Suprapubic skin (tissue), 4 donors: Measurements from ENCODE around the gene RAB17. TPM values are rescaled to one million over a fixed set of nuclear protein-coding genes. Genes with fewer than 3 reads are reported as not detected.

Experiments
- DNase-seq, 2 donors: peaks; one replicate each; pipeline ENCODE4 v3.0.0-alpha.2; 2019; ENCODE audit warnings: low spot score in 2 of 2
- H3K27ac ChIP-seq: fragments of 200-600 bp; sonication (generic); one replicate; pipeline ENCODE4 v1.5.1; 2019
- H3K27me3 ChIP-seq: fragments of 200-600 bp; sonication (generic); one replicate; pipeline ENCODE4 v1.5.1; 2019
- H3K36me3 ChIP-seq: fragments of 200-600 bp; sonication (generic); one replicate; pipeline ENCODE4 v1.5.1; 2019
- H3K4me1 ChIP-seq: fragments of 200-600 bp; sonication (generic); one replicate; pipeline ENCODE4 v1.5.1; 2019
- H3K4me3 ChIP-seq: fragments of 200-600 bp; sonication (generic); one replicate; pipeline ENCODE4 v1.5.1; 2019; ENCODE audit warnings: mild to moderate bottlenecking
- H3K9me3 ChIP-seq: fragments of 200-600 bp; sonication (generic); one replicate; pipeline ENCODE4 v1.5.1; 2019
- EP300 ChIP-seq: sonication (generic); formaldehyde crosslinking; IDR thresholded peaks from one replicate; pipeline ENCODE4 v1.6.1; 2017; ENCODE audit warnings: antibody characterized with exemption
- POLR2A ChIP-seq, 2 donors: fragments of 450-650 bp; IDR thresholded peaks; one replicate each; pipeline ENCODE4 v1.6.1; 2017; ENCODE audit warnings: antibody characterized with exemption in 2 of 2, mild to moderate bottlenecking in 2 of 2, moderate library complexity in 2 of 2
- POLR2AphosphoS5 ChIP-seq, 3 donors: sonication (generic); formaldehyde crosslinking; IDR thresholded peaks; one replicate each; pipeline ENCODE4 v1.6.1; 2017; ENCODE audit warnings: antibody characterized with exemption in 3 of 3
- WGBS: methylation state at CpG from one replicate; pipeline ENCODE4 v1.1.5; 2018; 5-methylcytosine and 5-hydroxymethylcytosine counted together
- total RNA-seq, 4 donors: library from RNA; depleted of rRNA; stranded (reverse); fragments of >200 nt; gene quantifications; one replicate each; pipeline ENCODE4 v1.1.0, GENCODE V29; 2016
- TF ChIP-seq, protein P1 (sequence below), 2 donors: fragments of 200-600 bp in 1 of 2; fragments of 450-650 bp in 1 of 2; sonication (generic) in 1 of 2; IDR thresholded peaks; one replicate each; pipeline ENCODE4 v1.5.1; 2016 to 2019; ENCODE audit warnings: antibody characterized with exemption in 2 of 2, mild to moderate bottlenecking in 1 of 2, moderate library complexity in 1 of 2

Gene RAB17
- total RNA-seq, 4 donors from 2014 or later = 3.3 to 8.5 (median 6.0) TPM

DNA sequence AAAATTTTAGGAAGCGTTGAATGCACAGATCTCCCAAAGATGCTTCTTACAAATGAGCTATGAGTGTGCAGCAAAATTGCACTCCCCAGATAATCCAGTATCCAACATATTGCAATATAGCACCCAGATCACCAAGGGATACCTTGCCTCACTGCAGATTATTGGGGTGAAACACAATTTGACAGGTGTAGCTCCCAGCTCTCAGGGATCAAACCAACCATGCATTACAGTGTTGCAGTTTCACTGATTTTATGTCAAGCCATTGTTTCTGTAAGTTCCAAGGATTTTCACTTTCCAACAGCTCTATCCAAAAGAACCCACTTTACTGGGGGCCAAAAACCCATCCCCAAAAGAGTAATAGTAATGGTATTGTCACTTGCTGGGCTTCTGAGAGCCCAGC is 35.0 kb downstream of the RAB17 start:
- Histone ChIP-seq H3K9me3 (peaks cover 7% of the 10 kb centered on the region), H3K36me3 (peaks cover 12% of the 10 kb centered on the region), H3K27me3 (no peaks in the 10 kb centered on the region), H3K4me1 (peaks cover 17% of the 10 kb centered on the region), H3K4me3 (no peak overlapping the region), H3K27ac (no peak overlapping the region)
- DNase-seq = no peak
- 97% methylated on average over 1 of the region's 1 CpG for WGBS
- no peak for TF ChIP-seq POLR2A (IDR thresholded peaks at IDR 0.05)
- no peak for TF ChIP-seq POLR2AphosphoS5 (IDR thresholded peaks at IDR 0.05)
- TF ChIP-seq, protein P1, sequence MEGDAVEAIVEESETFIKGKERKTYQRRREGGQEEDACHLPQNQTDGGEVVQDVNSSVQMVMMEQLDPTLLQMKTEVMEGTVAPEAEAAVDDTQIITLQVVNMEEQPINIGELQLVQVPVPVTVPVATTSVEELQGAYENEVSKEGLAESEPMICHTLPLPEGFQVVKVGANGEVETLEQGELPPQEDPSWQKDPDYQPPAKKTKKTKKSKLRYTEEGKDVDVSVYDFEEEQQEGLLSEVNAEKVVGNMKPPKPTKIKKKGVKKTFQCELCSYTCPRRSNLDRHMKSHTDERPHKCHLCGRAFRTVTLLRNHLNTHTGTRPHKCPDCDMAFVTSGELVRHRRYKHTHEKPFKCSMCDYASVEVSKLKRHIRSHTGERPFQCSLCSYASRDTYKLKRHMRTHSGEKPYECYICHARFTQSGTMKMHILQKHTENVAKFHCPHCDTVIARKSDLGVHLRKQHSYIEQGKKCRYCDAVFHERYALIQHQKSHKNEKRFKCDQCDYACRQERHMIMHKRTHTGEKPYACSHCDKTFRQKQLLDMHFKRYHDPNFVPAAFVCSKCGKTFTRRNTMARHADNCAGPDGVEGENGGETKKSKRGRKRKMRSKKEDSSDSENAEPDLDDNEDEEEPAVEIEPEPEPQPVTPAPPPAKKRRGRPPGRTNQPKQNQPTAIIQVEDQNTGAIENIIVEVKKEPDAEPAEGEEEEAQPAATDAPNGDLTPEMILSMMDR (IDR thresholded peaks at IDR 0.05) = no peak
- no peak for TF ChIP-seq EP300

DNA sequence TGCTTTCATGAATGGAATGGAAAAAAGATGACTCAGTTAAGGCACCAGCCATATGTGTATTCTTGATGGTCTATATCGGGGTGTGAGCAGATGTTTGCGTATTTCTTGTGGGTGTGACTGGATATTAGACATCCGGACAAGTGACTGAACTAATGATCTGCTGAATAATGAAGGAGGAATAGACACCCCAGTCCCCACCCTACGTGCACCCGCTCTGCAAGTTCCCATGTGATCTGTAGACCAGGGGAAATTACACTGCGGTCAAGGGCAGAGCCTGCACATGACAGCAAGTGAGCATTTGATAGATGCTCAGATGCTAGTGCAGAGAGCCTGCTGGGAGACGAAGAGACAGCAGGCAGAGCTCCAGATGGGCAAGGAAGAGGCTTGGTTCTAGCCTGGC is 36.6 kb downstream of the RAB17 start:
- H3K36me3 ChIP-seq = peaks cover 12% of the 10 kb centered on the region
- H3K27me3 ChIP-seq = no peaks in the 10 kb centered on the region
- peaks cover 7% of the 10 kb centered on the region for H3K9me3 ChIP-seq
- no peak for TF ChIP-seq EP300
- no peak for TF ChIP-seq POLR2AphosphoS5 (IDR thresholded peaks at IDR 0.05)
- TF ChIP-seq POLR2A (IDR thresholded peaks at IDR 0.05) = no peak
- TF ChIP-seq, protein P1 (IDR thresholded peaks at IDR 0.05) = no peak
- DNase-seq = no peak
- peaks cover 7% of the 10 kb centered on the region for H3K4me1 ChIP-seq
- WGBS = 75% methylated on average over 7 of the region's 7 CpGs
- H3K27ac ChIP-seq = no peak overlapping the region
- H3K4me3 ChIP-seq = no peak overlapping the region

DNA sequence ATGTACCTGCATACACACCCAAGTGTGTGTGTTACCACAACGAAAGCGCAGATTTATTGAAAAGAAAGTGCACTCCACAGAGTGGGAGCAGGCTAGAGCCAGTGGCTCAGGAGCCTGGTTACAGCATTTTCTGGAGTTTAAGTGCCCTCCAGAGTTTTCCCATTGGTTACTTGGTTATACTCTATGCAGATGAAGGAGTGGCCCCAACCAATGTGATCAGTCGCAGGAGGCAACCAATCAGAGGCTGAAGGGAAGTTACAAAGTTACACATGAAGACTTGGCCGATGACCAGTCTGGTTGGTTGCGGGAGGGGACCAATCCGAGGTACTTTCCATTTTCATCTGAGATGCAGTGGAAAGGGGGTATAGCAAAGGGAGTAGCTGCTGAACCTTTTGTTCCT is 37.6 kb downstream of the RAB17 start:
- Histone ChIP-seq H3K36me3 (peaks cover 12% of the 10 kb centered on the region), H3K4me3 (no peak overlapping the region), H3K9me3 (peaks cover 7% of the 10 kb centered on the region), H3K27ac (no peak overlapping the region), H3K4me1 (peaks cover 2% of the 10 kb centered on the region), H3K27me3 (no peaks in the 10 kb centered on the region)
- no peak for DNase-seq
- 93% methylated on average over 4 of the region's 6 CpGs for WGBS
- no peak for TF ChIP-seq POLR2A (IDR thresholded peaks at IDR 0.05)
- TF ChIP-seq, protein P1 (IDR thresholded peaks at IDR 0.05) = no peak
- TF ChIP-seq POLR2AphosphoS5 (IDR thresholded peaks at IDR 0.05) = no peak
- TF ChIP-seq EP300 = no peak

DNA sequence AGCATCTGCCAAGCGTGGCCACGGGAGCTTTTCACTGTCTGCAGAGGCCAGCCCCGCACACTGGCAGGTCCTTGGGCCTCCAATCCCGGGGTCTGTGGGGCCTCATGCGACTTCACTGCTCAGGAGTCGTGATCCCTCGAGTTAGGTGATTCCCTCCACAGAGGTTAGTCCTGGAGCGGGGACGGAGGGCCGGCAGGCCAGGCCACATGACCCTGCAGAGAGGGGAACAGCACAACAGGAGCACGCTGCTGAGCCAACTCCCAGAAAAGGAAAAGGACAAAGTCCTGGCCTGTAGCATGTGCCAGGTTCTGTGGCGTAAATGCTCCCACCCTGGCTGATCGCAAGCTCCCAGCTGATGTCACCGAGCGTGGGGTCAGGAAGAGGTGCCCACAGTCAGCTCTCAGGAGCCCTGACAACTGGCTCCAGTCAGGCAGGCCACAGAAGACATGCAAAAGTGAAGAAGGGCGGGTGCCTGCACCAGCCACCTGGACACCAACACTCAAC is 39.4 kb downstream of the RAB17 start:
- H3K4me3 ChIP-seq = no peak overlapping the region
- no peak overlapping the region for H3K27ac ChIP-seq
- peaks cover 5% of the 10 kb centered on the region for H3K4me1 ChIP-seq
- H3K9me3 ChIP-seq = peaks cover 7% of the 10 kb centered on the region
- DNase-seq = no peak
- TF ChIP-seq POLR2AphosphoS5 (IDR thresholded peaks at IDR 0.05) (no peak), EP300 (no peak), POLR2A (IDR thresholded peaks at IDR 0.05) (no peak)
- TF ChIP-seq, protein P1 (IDR thresholded peaks at IDR 0.05) = no peak
- peaks cover 12% of the 10 kb centered on the region for H3K36me3 ChIP-seq
- no peaks in the 10 kb centered on the region for H3K27me3 ChIP-seq
- 100% methylated on average over 2 of the region's 16 CpGs for WGBS

DNA sequence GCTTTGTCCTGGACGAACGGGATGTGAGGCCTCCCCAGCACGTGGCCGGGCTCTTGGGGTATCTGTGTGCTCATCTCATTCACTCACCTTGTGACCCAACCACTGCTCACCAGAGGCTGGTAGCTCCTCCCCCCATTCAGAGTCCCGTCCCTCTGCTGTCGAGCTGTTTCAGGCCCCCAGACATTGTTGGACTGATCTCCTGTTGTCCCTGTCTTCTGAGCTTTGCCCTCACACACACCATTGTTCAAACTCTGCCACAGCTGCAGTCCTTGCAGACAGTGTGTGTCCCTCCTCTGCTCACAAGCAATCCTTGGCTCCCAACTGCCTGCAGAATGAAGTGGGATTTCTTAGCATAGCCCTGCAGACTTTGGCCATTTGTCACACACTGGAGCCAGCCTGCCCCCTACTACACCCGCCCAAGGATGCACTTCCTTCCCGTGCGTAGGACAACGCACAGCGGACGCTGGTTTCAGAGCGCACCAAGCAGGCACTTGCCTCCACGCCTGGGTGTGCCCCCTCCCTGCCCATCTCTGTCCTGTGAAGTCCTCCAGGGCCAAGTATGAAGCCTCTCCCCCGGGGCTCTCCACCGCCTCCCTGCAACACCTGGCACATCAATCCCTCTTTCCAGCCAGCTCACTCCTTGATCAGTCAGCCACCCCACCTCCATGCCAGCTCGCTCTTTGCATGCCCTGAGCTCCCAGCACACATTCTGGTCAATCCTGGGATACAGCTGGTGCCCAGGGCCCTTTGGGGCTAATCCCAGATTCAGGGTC is 40.7 kb downstream of the RAB17 start:
- Histone ChIP-seq H3K36me3 (peaks cover 12% of the 10 kb centered on the region), H3K4me1 (peaks cover 5% of the 10 kb centered on the region), H3K27me3 (no peaks in the 10 kb centered on the region), H3K9me3 (no peaks in the 10 kb centered on the region), H3K4me3 (no peak overlapping the region), H3K27ac (no peak overlapping the region)
- DNase-seq = no peak
- TF ChIP-seq, protein P1 (IDR thresholded peaks at IDR 0.05) = no peak
- no peak for TF ChIP-seq POLR2AphosphoS5 (IDR thresholded peaks at IDR 0.05)
- no peak for TF ChIP-seq POLR2A (IDR thresholded peaks at IDR 0.05)
- TF ChIP-seq EP300 = no peak
- WGBS = 59% methylated on average over 15 of the region's 17 CpGs
